SK-N-MC (cell line): ENCODE measurements around the gene PDE6H.

ENCODE experiments used
- EZH2 ChIP-seq: fragments of 200-600 bp; sonication (generic); IDR thresholded peaks from one replicate; pipeline ENCODE4 v1.6.1; 2017; ENCODE audit warnings: antibody characterized with exemption
- POLR2AphosphoS5 ChIP-seq: IDR thresholded peaks from 2 replicates; pipeline ENCODE4 v1.6.1; 2012; ENCODE audit warnings: mild to moderate bottlenecking, low read depth, low read length, borderline replicate concordance

GRCh38 chr12:14951851-14952250 is 21.0 kb upstream of the PDE6H start:
- TF ChIP-seq POLR2AphosphoS5, result no peak
- TF ChIP-seq EZH2, result no peak
